Lower leg skin (tissue), 3 donors: ENCODE measurements around the gene SIGLEC12.

Experiments
- POLR2A ChIP-seq, 2 donors: fragments of 450-650 bp; IDR thresholded peaks; one replicate each; pipeline ENCODE4 v1.6.1; 2016 to 2017; ENCODE audit warnings: antibody characterized with exemption in 2 of 2, mild to moderate bottlenecking in 1 of 2, moderate library complexity in 1 of 2
- TF ChIP-seq, protein P1 (sequence below), 3 donors: fragments of 450-650 bp; IDR thresholded peaks; one replicate each; pipeline ENCODE4 v1.5.1; 2016; ENCODE audit warnings: antibody characterized with exemption in 3 of 3, mild to moderate bottlenecking in 3 of 3, moderate library complexity in 2 of 3

DNA sequence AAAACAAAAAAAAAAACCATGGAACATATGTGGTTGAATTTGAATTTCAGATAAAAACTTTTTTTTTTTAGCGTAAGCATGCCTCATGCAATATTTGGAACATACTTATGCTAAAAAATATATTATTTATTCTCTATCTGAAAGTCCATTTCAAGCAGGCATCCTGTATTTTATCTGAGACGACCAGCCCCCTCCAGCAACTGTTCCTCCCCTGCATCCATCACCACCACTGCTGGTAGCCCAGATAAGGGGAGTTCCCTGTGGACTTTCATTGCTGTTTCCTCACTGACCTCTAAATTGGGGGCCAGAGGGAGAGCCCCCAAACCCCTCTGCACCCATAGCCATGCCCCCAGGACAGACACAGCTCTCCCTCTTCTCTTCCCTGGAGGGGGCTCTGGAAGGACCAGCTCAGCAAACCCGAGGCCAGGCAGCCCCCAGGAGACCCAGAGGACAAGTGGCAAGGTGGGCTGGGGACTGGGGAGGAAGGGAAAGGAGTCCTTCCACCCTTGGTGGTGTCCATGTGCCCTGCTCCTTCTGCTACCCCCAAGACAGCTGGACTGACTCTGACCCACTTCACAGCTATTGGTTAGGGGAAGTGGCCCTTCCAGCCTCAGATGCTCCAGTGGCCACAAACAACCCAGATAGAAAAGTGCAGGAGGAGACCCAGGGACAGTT lies 6.6 kb upstream of the SIGLEC12 start:
- TF ChIP-seq, protein P1, sequence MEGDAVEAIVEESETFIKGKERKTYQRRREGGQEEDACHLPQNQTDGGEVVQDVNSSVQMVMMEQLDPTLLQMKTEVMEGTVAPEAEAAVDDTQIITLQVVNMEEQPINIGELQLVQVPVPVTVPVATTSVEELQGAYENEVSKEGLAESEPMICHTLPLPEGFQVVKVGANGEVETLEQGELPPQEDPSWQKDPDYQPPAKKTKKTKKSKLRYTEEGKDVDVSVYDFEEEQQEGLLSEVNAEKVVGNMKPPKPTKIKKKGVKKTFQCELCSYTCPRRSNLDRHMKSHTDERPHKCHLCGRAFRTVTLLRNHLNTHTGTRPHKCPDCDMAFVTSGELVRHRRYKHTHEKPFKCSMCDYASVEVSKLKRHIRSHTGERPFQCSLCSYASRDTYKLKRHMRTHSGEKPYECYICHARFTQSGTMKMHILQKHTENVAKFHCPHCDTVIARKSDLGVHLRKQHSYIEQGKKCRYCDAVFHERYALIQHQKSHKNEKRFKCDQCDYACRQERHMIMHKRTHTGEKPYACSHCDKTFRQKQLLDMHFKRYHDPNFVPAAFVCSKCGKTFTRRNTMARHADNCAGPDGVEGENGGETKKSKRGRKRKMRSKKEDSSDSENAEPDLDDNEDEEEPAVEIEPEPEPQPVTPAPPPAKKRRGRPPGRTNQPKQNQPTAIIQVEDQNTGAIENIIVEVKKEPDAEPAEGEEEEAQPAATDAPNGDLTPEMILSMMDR (IDR thresholded peaks at IDR 0.05): no peak
- TF ChIP-seq POLR2A (IDR thresholded peaks at IDR 0.05): no peak
